HepG2 (cell line): ENCODE results near the gene PCYOX1L. TPM values are rescaled to one million over a fixed set of nuclear protein-coding genes. Genes with fewer than 3 reads are reported as not detected.

Experiments used
- ATAC-seq: fragments of 200-7000 bp; cut with Tn5 transposase; 3 replicates; pipeline ENCODE4 v1.9.1; 2020; ENCODE audit warnings: mild to moderate bottlenecking, moderate library complexity
- BruUV-seq: library from RNA; stranded (reverse); fragments of 400-500 nt; replicated peaks from 2 replicates; lab custom pipeline; 2021; lab: Mats Ljungman, UMichigan
- CTCF ChIA-PET: fragments of 300-600 bp; formaldehyde crosslinking; extraction: SDS; loops from one replicate; lab custom pipeline; 2021; ENCODE audit warnings: low total read pairs, inconsistent platforms, low intra/inter-chr PET ratio; lab: Yijun Ruan, JAX
- POLR2A ChIA-PET: fragments of 350-600 bp; sonication (Branson Sonifier 250); formaldehyde crosslinking; loops from one replicate; lab custom pipeline; 2020; ENCODE audit warnings: antibody characterized with exemption, inconsistent platforms; lab: Yijun Ruan, JAX
- DNase-seq: peaks from one replicate; pipeline ENCODE4 v3.0.0-alpha.2; 2015; ENCODE audit warnings: low spot score
- FAIRE-seq: peaks from 3 replicates; lab custom pipeline; 2011; peaks lifted over from hg19 to GRCh38; lab: Jason Lieb, UNC
- H2AFZ ChIP-seq: one replicate; pipeline ENCODE4 v1.6.1; 2011; ENCODE audit warnings: low read length, inconsistent platforms
- H3K27ac ChIP-seq: fragments of 300-600 bp; 3 replicates; pipeline ENCODE4 v1.8.0; 2011; ENCODE audit warnings: mixed run types, mild to moderate bottlenecking, mixed read lengths, low read length, inconsistent platforms; ENCODE audit not compliant: insufficient read depth; ENCODE audit errors: extremely low read length
- H3K27me3 ChIP-seq, 2 experiments: fragments of 200-600 bp in 1 of 2; 2 replicates in 1 of 2; 3 replicates in 1 of 2; pipeline versions ENCODE4 v1.6.0 to v1.8.0; 2011; ENCODE audit warnings: low read length in 2 of 2, mild to moderate bottlenecking in 2 of 2, moderate library complexity in 2 of 2, inconsistent platforms in 1 of 2; ENCODE audit not compliant: insufficient read depth in 2 of 2, control insufficient read depth in 1 of 2
- H3K36me3 ChIP-seq, 2 experiments: fragments of 200-600 bp in 1 of 2; replicated peaks in 1 of 2; 2 replicates in 1 of 2; 3 replicates in 1 of 2; pipeline versions ENCODE4 v1.5.1 to v1.8.0; 2011; ENCODE audit warnings: low read length in 2 of 2, inconsistent platforms in 1 of 2; ENCODE audit not compliant: insufficient read depth in 2 of 2, control insufficient read depth in 1 of 2
- H3K4me1 ChIP-seq: 2 replicates; pipeline ENCODE4 v1.5.1; 2012; ENCODE audit warnings: low read length, inconsistent platforms; ENCODE audit not compliant: insufficient read depth
- H3K4me2 ChIP-seq: 2 replicates; pipeline ENCODE4 v1.6.0; 2011; ENCODE audit warnings: low read depth, low read length, inconsistent platforms
- H3K4me3 ChIP-seq, 3 experiments: fragments of 200-600 bp in 1 of 3; sonication (generic), shearing (Covaris generic) in 1 of 3; replicated peaks in 1 of 3; 2 replicates each; pipeline ENCODE4 v1.5.1; 2011 to 2016; ENCODE audit warnings: low read length in 3 of 3, inconsistent platforms in 2 of 3, low read depth in 2 of 3, mild to moderate bottlenecking in 2 of 3, control low read depth in 1 of 3, mixed read lengths in 1 of 3; ENCODE audit not compliant: insufficient read depth in 1 of 3
- H3K79me2 ChIP-seq: one replicate; pipeline ENCODE4 v1.6.1; 2011; ENCODE audit warnings: low read length, inconsistent platforms; ENCODE audit not compliant: insufficient read depth
- H3K9ac ChIP-seq: 2 replicates; pipeline ENCODE4 v1.6.0; 2011; ENCODE audit warnings: mild to moderate bottlenecking, low read depth, low read length, inconsistent platforms; ENCODE audit not compliant: insufficient read depth
- H3K9me3 ChIP-seq: 2 replicates; pipeline ENCODE4 v1.5.1; 2012; ENCODE audit warnings: mild to moderate bottlenecking, low read length
- H4K20me1 ChIP-seq: 2 replicates; pipeline ENCODE4 v1.6.0; 2011; ENCODE audit warnings: inconsistent platforms, mild to moderate bottlenecking, low read length, moderate library complexity; ENCODE audit not compliant: insufficient read depth
- AKAP8 ChIP-seq: sonication (generic); formaldehyde crosslinking; IDR thresholded peaks from 2 replicates; pipeline ENCODE4 v1.5.1; 2020; ENCODE audit warnings: mild to moderate bottlenecking, missing genetic modification reagents
- ATF6 ChIP-seq: sonication (generic); formaldehyde crosslinking; conservative IDR thresholded peaks from 2 replicates; pipeline ENCODE4 v1.4.0; 2020; ENCODE audit warnings: missing genetic modification reagents
- HOXA5 ChIP-seq: sonication (generic); formaldehyde crosslinking; IDR thresholded peaks from 2 replicates; pipeline ENCODE4 v1.4.0; 2020; ENCODE audit warnings: missing genetic modification reagents
- KAT2B ChIP-seq: fragments of 150-350 bp; IDR thresholded peaks from 2 replicates; pipeline ENCODE4 v1.6.1; 2014; ENCODE audit warnings: low read depth, low read length, borderline replicate concordance
- MBNL3 ChIP-seq: fragments of 250-450 bp; sonication (Bioruptor Pico); conservative IDR thresholded peaks from 2 replicates; pipeline ENCODE4 v1.8.0; 2022; ENCODE audit warnings: mild to moderate bottlenecking, inconsistent platforms
- MYC ChIP-seq: sonication (generic); formaldehyde crosslinking; IDR thresholded peaks from 2 replicates; pipeline ENCODE4 v1.9.0; 2021; ENCODE audit warnings: missing genetic modification reagents, borderline replicate concordance
- NR3C1 ChIP-seq: sonication (generic); formaldehyde crosslinking; IDR thresholded peaks from 2 replicates; pipeline ENCODE4 v1.4.0; 2020; ENCODE audit warnings: missing genetic modification reagents
- RFXAP ChIP-seq: sonication (generic); formaldehyde crosslinking; IDR thresholded peaks from 2 replicates; pipeline ENCODE4 v1.4.0; 2020; ENCODE audit warnings: missing genetic modification reagents, borderline replicate concordance
- RORA ChIP-seq: sonication (generic); formaldehyde crosslinking; IDR thresholded peaks from 2 replicates; pipeline ENCODE4 v1.5.0; 2020; ENCODE audit warnings: mild to moderate bottlenecking, missing genetic modification reagents, moderate library complexity
- SIX1 ChIP-seq: sonication (generic); formaldehyde crosslinking; IDR thresholded peaks from 2 replicates; pipeline ENCODE4 v1.4.0; 2020; ENCODE audit warnings: missing genetic modification reagents, borderline replicate concordance
- SMARCE1 ChIP-seq: fragments of 450-650 bp; IDR thresholded peaks from 2 replicates; pipeline ENCODE4 v1.6.1; 2017; ENCODE audit warnings: borderline replicate concordance
- SOX5 ChIP-seq: IDR thresholded peaks from 2 replicates; pipeline ENCODE4 v1.6.1; 2016; ENCODE audit warnings: borderline replicate concordance
- SUZ12 ChIP-seq: fragments of 150-350 bp; IDR thresholded peaks from 2 replicates; pipeline ENCODE4 v1.6.1; 2014; ENCODE audit warnings: low read depth, low read length
- THAP7 ChIP-seq: sonication (generic); formaldehyde crosslinking; IDR thresholded peaks from 2 replicates; pipeline ENCODE4 v1.8.1; 2023; ENCODE audit warnings: mild to moderate bottlenecking, missing genetic modification reagents
- THYN1 ChIP-seq: sonication (generic); formaldehyde crosslinking; IDR thresholded peaks from 2 replicates; pipeline ENCODE4 v1.8.1; 2023; ENCODE audit warnings: low read depth, mild to moderate bottlenecking, moderate library complexity, missing genetic modification reagents, borderline replicate concordance
- ZBTB1 ChIP-seq: sonication (generic); formaldehyde crosslinking; IDR thresholded peaks from 2 replicates; pipeline ENCODE4 v1.4.0; 2020; ENCODE audit warnings: missing genetic modification reagents, borderline replicate concordance
- ZZZ3 ChIP-seq: sonication (generic); formaldehyde crosslinking; IDR thresholded peaks from 2 replicates; pipeline ENCODE4 v1.4.0; 2020; ENCODE audit warnings: missing genetic modification reagents, mild to moderate bottlenecking, borderline replicate concordance
- WGBS: methylation state at CpG from one replicate; pipeline ENCODE4 v1.1.6; 2017; ENCODE audit warnings: low lambda C conversion rate; 5-methylcytosine and 5-hydroxymethylcytosine counted together
- in situ Hi-C: cut with HindIII; loops from 2 replicates; pipeline ENCODE4 v1.10.0; 2017; ENCODE audit warnings: low pct_unique_long_range_greater_than_20kb; ENCODE audit not compliant: extremely low pct_ligation_motif_present
- intact Hi-C: fragments of 100-400 bp; cut with micrococcal nuclease; formaldehyde crosslinking; loops from one replicate; pipeline ENCODE4 v1.10.0; 2022; ENCODE audit not compliant: unreplicated experiment
- polyA plus RNA-seq, 8 experiments: library from polyadenylated mRNA; depleted of rRNA in 3 of 8; stranded (reverse) in 7 of 8; unstranded in 1 of 8; fragments of >200 nt; fragmentation: Illumina TruSeq in 4 of 8; extraction: Trizol in 4 of 8; gene quantifications; 2 replicates each; pipeline versions ENCODE4 v1.2.1 to v1.2.3, GENCODE V29; 2011 to 2016; ENCODE audit warnings: low read depth in 4 of 8, missing spikeins in 1 of 8, mixed read lengths in 1 of 8; ENCODE audit not compliant: insufficient read depth in 1 of 8
- total RNA-seq, 5 experiments: library from RNA; depleted of rRNA; stranded (reverse); fragments of >200 nt; fragmentation: Illumina TruSeq; extraction: Trizol; gene quantifications; 2 replicates each; pipeline ENCODE4 v1.2.3, GENCODE V29; 2016; ENCODE audit warnings: low read depth in 1 of 5

The PCYOX1L gene
- total and polyA plus RNA-seq, 2 of the 13 experiments (the other 11 are each of a cell fraction or from before 2014, with no cell fraction given): 1.00 to 3.7 TPM

GRCh38 chr5:149416987-149417710 lies 59.3 kb downstream of the PCYOX1L start:
- 60% methylated on average over 8 of the region's 8 CpGs for WGBS
- Histone ChIP-seq H2AFZ (no peak overlapping the region), H3K4me2 (no peak overlapping the region), H3K27ac (no peak overlapping the region), H3K79me2 (no peaks in the 10 kb centered on the region), H3K9ac (no peak overlapping the region), H3K36me3 (no peaks in the 10 kb centered on the region), H3K9me3 (no peaks in the 10 kb centered on the region), H3K4me1 (peaks cover 76% of the 10 kb centered on the region), H3K4me3 (no peak overlapping the region)
- ATAC-seq (no peak), DNase-seq (no peak), FAIRE-seq (no peak)
- in situ Hi-C loops (no loop called here), intact Hi-C loops (no loop called here)
- CTCF ChIA-PET: no interaction called here
- POLR2A ChIA-PET: no interaction called here
- no peak for TF ChIP-seq MYC (CRISPR knock-in tag)
- no peak for TF ChIP-seq HOXA5 (CRISPR knock-in tag)
- no peak for TF ChIP-seq SUZ12
- no peak for TF ChIP-seq ZZZ3
- no peak for TF ChIP-seq SMARCE1
- no peak for TF ChIP-seq KAT2B
- no peak for TF ChIP-seq THYN1 (CRISPR knock-in tag)
- TF ChIP-seq MBNL3 (CRISPR knock-in tag): no peak
- TF ChIP-seq SIX1: no peak
- TF ChIP-seq RORA: no peak
- TF ChIP-seq SOX5 (CRISPR knock-in tag): no peak
- TF ChIP-seq AKAP8 (CRISPR knock-in tag): no peak
- no peak for TF ChIP-seq THAP7 (CRISPR knock-in tag)
- TF ChIP-seq ZBTB1 (CRISPR knock-in tag): no peak
- no peak for TF ChIP-seq NR3C1 (CRISPR knock-in tag)
- no peak for TF ChIP-seq ATF6 (CRISPR knock-in tag)
- TF ChIP-seq RFXAP (CRISPR knock-in tag): no peak
- TF ChIP-seq, all 625 proteins: peak for 0
- BruUV-seq: no TSS peak
- Histone ChIP-seq H4K20me1 (no peaks in the 10 kb centered on the region), H3K27me3 (0 out of 5 replicates have a peak, but pooled peaks cover 0 to 3% of the 10 kb centered on the region in 2 experiments)
